GM19463 (cell line): ENCODE data around the gene BUD13.
"Not testable (repeated sequence)": the region's sequence is repeated elsewhere in the genome, so short reads cannot be mapped to it uniquely, and the experiment has no call there.

Source experiments
- ATAC-seq: cut with Tn5 transposase; IDR thresholded peaks from one replicate; pipeline ENCODE4 v1.9.1; 2021; ENCODE audit warnings: mild to moderate bottlenecking, moderate library complexity; ENCODE audit not compliant: unreplicated experiment

Gene BUD13

DNA sequence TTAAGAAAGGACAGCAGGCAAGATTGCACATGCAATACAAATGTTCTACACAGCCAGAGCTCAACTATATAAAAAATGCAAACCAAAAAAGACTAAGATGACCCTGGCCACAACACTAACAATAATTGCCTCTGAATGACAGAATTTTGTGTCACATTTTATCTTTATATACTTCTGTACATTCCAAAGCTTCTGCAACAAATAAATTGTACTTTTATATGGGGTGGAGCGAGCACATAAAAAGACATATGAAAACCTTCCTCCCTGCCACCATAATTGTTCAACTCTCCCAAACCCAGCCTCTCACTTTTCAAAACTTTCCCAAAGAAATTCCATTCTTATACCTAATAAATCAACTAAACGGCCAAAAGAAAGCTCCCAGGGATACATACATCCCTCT is 10.7 kb downstream of the BUD13 start:
- no peak for ATAC-seq

DNA sequence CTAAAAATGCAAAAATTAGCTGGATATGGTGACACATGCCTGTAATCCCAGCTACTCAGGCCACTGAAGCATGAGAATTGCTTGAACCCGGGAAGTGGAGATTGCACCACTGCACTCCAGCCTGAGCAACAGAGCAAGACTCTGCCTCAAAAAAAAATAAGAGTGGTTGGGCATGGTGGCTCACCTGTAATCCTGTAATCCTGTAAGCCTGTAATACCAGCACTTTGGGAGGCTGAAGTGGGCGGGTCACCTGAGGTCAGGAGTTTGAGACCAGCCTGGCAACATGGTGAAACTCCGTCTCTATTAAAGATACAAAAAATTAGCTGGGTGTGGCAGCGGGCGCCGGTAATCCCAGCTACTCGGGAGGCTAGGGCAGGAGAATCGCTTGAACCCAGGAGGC is 16.7 kb downstream of the BUD13 start:
- not testable (repeated sequence) for ATAC-seq

DNA sequence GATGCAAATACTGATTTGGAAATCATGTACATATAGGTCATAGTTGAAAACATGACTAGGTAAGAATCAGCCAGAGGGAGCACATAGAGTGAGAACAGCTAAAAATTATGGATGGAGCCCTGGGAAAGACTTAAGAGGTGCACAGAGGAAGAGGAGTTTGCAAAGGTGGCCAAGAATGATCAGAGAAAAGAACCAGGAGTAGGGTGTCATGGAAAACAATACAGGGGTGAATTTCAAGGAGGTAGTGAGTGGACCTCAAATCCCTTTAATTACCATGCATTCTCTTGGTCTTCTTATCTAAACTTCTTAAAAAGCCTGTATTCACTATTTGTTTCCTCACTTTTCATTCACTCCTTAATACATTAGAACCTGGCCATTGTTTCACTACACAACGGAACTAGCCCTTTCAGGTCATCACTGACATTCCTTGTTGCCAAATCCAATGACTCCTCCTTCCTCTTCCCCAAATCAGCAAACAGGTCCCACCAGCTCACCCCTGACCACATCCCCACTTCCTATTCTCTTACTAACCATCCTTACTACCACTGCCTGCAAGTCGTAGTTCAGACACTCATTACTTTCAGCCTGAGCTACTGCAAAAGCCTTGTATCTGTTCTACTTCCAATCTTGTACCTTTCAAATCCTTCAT is 22.6 kb downstream of the BUD13 start:
- ATAC-seq: no peak

DNA sequence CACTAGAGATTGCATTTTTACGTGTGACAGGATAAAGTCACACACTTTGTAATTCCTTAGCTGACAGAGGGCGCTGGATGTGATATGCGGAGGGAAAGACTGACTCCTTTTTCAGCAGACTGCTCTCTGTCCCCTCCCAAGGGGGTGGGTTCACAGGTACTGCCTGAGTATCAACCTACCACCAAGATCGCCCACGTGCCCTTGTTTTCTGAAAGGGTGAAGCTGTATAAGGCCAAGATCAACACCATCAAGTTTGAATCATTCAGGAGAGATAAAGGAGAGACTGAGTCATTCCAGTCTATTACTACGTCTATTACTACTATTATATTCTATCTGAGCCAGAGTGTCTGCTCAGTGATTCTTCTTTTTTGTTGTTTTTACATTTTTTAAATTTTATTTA is 30.7 kb downstream of the BUD13 start:
- no peak for ATAC-seq

DNA sequence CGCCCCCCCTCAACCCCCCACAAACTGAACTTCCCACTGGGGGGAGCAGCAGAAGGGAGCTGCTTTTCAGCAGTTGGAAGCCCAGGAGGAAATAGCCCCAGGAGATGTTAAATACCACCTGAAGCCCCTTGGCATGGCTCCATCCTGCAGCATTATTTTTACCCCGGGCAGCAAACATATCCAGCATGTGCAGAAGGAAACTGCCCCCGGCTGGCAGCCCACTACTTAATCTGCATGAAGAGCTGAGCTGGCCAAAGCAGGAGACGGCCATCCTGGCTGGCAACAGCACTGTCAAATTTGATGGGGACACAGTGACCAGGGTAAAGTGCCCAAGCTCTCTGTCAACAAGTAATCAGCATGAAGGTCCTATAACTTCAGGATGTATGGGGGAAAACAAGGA is 32.0 kb downstream of the BUD13 start:
- ATAC-seq: no peak

DNA sequence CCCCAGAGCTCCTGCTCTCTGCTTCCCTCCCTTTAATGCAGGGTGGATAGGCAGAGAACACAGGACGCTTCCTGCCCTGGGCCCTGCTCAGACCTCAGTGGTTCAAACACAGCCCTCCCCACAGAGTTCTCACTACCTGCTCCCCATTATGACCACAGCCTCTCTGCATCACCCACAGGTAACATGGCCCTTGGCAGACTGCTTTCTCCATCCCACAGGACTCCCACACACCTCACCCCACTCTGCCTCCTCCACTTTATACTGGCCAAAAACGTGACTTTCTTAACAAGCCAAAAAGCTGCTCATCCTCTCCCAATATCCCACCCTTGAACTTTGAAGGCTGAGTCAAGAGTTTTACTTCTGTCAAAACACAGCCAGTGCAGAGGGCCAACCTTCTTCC is 33.8 kb downstream of the BUD13 start:
- ATAC-seq: no peak

DNA sequence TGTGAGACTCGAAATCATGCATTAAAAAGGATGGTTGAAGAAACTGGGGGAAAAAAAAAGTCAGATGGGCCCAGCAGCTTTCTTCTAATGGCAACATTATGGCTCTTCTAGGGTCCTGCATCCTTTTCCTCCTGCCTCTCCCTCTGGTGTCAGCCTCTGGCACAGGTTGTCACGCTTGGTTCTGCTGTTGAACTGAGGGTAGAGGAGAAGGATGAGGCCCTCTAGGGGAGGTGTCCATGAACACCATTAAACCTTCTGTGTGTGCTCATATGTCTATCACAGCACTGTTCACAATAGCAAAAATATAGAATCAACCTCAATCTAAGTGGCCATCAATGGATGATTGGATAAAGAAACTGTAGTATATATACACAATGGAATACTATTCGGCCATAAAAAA is 36.0 kb downstream of the BUD13 start:
- no peak for ATAC-seq

DNA sequence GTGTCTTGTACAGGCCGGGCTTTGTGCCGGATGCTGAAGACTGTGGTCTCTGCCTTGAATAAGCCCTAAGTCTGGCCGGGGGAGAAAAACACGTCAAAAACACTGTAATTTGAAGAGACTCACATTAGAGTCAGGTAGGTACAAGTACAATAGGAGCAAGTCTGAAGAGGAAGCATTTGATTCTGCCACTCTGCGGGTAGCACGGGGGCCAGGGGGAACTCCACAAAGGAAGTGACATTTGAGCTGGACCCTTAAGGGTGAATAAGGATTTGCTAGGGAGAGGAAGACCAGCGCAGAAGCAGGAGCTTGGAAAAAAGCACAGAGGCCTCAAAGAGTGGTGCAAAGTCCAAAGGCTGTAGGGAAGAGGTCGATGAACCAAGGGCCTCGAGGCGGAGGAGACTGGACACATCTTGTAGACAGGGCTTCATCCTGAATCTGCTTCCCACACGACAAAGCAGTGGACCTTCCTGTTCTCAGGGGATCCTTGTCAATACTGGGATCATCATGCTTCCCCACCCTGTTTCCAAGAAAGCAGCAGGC is 38.7 kb downstream of the BUD13 start:
- ATAC-seq: no peak

DNA sequence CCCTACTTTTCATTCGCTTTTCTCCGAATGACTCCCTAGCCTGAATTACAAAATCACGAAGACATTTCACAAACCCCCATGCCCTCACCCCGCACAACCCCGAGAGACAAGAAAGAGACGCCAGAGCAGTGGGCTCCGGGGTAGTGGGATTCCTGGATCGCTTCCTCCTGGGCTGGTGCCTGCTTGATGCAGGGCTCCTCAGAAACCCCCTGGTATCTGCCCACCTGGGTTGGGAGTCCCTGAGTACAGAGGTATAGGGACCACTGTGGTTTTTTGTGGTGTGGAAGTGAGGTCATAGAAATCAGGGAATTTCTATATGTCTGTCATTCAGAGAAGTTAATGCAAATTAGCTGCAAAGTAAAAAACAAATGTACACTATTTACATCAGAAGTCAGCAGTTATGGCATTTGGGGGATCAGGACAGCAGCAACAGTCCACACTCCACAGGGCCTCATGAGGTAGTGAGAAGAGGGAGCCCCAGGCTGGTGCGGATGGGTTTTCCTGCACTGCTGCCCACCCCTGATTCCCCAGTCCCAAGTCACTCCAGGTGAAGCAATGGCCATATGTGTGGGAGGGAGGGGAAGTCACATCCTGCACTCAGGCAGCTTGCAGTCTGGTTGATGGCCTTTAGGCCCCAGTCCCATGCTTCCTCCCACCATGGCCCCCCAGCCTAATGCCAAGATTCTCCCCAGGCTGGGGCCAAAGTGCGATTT is 39.6 kb downstream of the BUD13 start:
- ATAC-seq: peak; percentile 44

DNA sequence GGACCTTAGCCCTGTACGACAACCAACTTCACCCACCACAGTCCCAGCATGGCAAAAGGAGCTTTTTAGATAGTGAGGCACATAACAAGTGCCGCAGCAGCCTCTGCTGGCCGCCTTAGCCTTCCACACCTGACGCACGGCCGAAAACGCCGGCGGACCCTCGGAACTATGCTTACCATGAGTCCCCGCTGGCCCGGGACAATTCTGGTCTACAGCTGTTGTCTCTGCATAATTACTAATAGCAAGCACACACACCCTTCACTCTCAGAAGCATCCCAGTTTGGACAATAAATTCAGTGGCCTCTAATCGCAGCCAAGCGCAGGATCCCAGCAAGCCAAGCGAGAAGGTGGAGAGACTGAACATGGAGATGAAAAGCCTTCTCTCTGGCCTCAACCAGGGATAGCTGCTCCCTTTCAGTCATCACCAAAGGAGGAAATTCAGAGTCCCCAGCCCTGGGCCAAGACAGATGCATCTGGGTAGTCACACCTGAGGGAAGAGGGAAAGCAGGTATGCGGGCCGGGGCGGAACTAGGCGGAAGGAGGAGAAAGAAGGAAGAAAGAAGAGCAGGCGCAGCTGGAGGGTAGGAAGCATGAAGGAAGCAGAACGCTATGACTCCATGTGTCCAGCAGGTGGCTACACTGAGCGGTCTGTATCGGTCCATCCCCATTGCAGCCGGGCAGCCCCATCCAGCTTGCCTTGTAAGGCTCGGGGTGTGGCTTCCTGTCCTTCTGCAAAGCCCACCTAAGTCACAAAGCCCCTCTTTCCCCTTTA is 40.3 kb downstream of the BUD13 start:
- ATAC-seq: peak; percentile 70

DNA sequence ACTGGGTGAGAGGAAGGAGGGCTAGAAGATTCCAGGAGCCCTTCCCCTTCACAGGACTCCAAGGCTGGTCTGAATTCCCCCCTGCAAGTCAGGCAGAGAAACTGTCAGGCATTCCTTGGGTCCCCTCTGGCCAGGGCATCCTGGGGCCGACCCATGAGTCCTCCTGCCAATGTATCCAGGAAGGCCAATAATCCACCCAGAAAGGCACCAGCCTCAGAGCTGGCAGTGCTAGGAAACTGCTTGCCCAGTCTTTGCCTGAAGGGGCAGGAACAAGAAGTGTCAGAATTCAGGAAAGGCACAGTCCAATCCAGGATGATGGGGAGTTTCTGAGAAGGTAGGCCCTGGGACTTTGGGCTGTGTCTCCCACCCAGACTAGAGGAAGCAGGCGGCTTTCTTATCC is 41.0 kb downstream of the BUD13 start:
- no peak for ATAC-seq

DNA sequence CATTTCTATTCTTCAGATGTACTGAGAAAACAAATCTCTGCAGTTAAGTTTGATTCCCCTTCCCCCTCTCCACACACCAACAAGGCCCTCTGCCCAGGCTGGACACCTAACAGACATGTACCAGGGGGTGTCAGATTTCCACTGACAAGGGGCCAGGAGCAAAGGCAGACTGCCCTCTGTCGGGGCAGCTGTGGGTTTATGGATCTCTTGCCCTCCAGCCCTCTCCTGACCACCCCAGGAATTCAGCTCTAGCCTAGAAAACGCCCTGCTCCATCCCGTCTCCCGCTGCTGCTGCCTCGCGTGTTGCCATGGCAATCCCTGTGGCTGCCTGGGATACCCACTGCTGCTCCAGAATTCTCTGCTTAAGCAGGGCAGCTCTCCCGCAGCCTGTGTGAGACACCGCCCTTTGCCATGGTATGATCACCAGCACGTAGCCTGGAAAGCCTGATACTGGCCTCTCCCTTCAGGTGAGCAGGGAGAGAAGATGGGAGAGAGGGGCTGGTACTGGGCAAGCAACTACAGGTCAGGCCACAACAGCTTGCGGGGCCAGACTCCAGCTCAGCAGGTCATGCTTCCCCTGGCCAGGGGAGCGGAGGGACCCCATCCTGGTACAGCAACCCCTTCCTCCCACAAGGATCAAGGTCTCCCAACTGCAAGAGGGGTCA is 41.6 kb downstream of the BUD13 start:
- no peak for ATAC-seq

DNA sequence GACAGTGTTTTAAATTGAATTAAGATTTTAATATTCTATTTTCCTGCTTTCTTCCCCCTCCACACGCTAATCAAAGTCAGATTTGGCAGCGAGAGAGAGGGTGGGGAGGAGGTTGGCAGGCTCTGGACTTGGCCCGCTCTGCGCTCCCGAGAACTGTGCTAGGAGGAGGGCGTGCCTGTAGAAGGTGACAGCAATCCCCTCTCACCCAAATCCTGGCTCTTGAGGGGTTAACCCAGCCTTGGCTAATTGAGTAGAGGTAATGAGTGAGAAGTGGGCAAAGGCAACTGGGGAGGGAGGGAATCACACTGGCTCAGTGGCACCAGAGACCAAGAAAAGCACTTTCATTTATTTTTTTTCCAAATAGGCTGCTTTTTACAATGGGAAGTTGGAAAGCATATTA is 42.2 kb downstream of the BUD13 start:
- ATAC-seq: no peak

DNA sequence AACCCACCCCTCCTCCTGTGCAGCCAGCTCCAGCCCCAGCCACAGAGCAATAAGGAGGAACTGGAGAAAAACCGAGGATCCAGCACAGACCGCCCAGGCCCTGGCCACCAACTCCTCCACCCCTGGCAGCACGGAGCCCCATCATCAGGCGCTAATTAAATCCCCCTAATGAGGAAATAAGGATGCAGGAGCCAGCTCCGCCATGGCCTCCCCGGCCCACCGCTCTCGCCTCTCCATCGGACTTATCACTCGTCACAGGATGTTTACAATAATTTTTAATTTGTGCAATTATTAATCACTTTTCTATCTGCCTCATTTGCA is 42.6 kb downstream of the BUD13 start:
- no peak for ATAC-seq

DNA sequence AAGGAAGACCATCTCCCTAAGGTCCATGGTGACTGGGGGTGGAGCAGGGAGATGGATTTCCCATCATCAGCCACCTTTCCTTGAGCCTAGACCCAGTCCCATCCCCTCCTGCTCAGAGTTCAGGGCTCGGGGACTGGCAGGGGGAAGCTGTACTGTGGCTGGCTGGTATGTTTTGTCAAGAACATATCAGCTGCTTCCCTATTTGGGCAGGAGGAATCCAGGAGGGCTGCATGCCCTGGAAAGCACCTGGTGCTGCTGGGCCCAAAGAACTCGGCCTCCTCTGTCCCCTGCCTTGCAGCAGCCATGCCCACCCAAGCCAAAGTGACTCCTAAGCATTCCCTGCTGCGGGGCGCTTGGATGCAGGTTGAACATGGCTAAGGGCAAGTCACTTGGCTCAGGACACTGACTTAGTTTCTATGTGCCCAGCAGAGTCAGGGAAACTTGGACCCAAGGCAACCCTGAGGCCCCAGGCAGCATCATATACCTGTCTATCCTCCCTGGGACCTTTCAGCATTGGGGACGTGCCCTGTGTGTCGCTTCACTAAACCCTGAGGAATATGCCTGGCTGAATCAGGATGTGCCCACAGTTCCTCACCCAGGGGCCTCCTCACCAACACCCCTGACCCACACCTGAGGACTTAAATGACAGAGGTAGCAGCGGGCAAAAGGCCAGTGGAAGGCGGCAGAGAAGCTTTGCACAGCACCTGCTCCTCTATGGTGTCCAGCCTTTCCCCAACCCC is 43.1 kb downstream of the BUD13 start:
- no peak for ATAC-seq

DNA sequence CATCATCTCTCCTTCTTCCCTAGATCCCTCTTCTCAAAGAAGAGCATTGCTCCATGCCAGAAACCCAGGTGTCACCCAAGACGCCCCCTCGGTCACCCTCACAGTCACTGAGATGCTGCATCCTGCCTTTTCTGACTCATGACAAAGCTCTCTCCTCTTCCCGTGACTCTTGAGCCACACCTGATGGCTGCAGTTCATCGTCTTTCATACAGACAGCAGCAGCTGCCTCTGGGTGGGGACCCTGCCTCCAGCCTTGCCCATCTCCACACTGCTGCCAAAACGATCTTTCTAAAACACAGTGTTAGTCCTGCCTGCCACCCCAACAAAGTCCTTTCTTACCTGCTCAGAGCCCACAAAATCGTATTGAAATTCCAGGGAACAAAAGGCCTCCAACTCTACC is 44.8 kb downstream of the BUD13 start:
- no peak for ATAC-seq

DNA sequence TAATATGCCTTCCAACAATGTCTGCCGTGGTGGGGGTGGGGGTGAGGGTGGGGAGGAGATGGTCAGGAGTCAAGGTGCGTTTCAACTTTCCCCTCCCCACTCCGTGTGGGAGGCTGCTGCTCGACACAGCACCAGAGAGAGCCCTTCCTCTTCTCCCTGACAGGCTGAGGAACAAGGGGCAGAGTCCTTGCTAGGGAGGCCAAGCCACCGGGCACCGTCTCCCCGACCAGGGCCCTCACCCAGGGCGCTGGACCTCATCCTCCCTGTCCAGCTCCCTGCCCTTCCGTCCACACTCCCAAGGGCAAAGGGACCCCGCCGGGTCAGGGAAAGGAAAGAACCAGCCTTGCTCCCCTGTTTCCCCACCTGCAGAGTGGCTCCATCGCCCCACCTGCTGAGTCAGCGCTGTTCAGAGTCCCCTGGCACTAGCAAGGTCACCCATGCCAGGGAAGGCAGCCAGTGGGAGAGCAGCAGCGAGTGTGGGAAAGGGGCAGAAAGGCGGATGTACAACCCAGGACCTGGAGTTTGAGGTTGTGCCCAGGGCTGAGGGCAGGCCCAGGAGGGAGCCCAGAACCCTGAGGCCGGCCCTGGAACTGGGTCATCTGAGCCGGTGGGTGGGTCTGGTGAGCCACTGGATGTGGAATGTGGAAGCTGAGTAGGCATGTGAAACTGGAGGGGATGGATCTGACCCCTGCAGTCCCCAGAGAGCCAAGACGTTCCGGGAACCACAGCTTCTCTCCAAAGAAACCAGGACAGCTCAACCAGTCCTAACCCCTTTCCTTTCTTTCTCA is 47.2 kb downstream of the BUD13 start:
- ATAC-seq: no peak

DNA sequence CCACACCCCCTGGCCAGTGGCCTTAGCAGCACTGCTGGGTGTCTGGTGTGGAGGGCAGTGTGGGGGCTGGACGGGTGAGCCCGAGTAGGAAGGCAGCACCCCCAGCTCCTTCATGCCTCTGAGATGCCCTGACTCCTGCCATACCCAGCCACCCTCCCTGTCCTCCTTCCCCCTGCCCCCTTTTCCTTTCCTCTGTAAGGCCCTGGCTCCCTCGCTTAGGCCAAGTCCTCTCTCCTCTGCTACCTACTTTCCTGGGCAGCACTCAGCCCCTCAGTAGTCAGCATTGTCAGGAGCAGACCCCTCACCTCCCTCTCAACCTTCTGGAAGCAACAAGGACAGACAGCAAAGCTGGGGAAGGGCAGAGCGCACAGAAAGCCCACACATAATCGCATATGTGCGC is 48.0 kb downstream of the BUD13 start:
- ATAC-seq: no peak

DNA sequence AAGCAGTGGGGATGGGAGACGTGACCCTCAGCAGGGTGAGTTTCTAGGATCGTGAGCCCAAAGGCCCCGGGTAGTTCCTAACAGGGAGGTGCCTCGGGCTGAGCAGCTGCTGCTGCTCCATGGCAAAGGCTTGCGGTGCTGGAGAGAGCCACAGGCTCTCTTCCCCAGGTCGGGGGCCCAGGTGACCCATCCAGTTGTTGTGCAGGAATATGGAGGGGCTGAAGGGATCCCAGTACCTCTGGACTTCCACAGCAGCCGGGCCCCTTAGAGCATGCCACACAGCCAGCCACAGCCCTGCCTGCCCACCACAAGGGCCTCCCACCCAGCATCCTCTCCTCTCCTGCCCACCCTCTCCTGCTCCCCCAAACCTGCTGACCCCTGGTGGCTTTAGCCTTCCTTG is 49.3 kb downstream of the BUD13 start:
- ATAC-seq: no peak

DNA sequence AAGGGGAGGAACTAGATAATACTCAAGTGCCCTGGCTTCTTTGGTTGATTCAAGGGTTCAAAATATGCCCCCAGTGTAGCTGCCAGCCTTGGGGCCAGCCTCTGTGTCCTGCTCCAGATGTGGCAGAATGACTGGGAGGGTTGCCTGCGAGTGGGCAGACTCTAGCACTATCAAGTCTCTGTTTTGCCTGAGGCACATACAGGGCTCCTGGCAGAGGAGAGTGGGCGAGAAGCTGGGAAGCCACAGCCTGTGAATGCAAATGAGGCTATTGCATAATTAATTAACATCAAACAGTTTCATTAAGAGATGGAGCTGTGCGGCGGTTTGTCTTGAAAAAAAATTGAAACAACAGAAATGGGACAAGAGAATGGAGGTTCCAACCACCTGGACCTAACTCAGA is 50.8 kb downstream of the BUD13 start:
- no peak for ATAC-seq
